ENCODE results near the gene DHX38. TPM values are rescaled to one million over a fixed set of nuclear protein-coding genes. Genes with fewer than 3 reads are reported as not detected.

Gene DHX38
- total RNA-seq, 1 donor from 2014 or later = 31.6 TPM

- no peaks in the 10 kb centered on the region for H3K9me3 Mint-ChIP-seq
- H3K27me3 Mint-ChIP-seq (ENCODE audit: insufficient read depth, low read depth) = peaks cover 2% of the 10 kb centered on the region
- no peaks in the 10 kb centered on the region for H3K4me1 ChIP-seq
- TF ChIP-seq CTCF (IDR thresholded peaks at IDR 0.05) (no peak), EZH2 (IDR thresholded peaks at IDR 0.05) (no peak), EZH2phosphoT487 (IDR thresholded peaks at IDR 0.05) (no peak)
- no peak overlapping the region for H3K4me2 ChIP-seq
- peaks cover 46% of the 10 kb centered on the region for H3K36me3 Mint-ChIP-seq
- no peak overlapping the region for H3K27ac ChIP-seq
- no peaks in the 10 kb centered on the region for H3F3A ChIP-seq (ENCODE audit: low read depth)
- no peak overlapping the region for H3K27ac Mint-ChIP-seq
- no peaks in the 10 kb centered on the region for H3K9me3 ChIP-seq (ENCODE audit: low read depth)
- H3K36me3 ChIP-seq = no peaks in the 10 kb centered on the region
- H3K4me3 ChIP-seq = no peak overlapping the region
- no peak overlapping the region for H3K4me3 Mint-ChIP-seq
- H3K27me3 ChIP-seq = no peaks in the 10 kb centered on the region
- H4K20me1 ChIP-seq (ENCODE audit: low read depth) = no peaks in the 10 kb centered on the region
- no peak overlapping the region for H2AFZ ChIP-seq (replicated peaks)
- peaks cover 11% of the 10 kb centered on the region for H3K4me1 Mint-ChIP-seq
- H3K9ac ChIP-seq = no peak overlapping the region
- DNase-seq (ENCODE audit: low spot score) = no peak
- no peaks in the 10 kb centered on the region for H3K79me2 ChIP-seq (ENCODE audit: low read depth)
These were observed 13.7 kb downstream of the DHX38 start for GRCh38 chr16:72107371-72107770.

- no peak overlapping the region for H2AFZ ChIP-seq (replicated peaks)
- DNase-seq (ENCODE audit: low spot score) = no peak
These were observed 14.9 kb downstream of the DHX38 start for GRCh38 chr16:72108353-72109102.

GRCh38 chr16:72109300-72109699, 15.7 kb downstream of the DHX38 start:
- no peak for DNase-seq (ENCODE audit: low spot score)
- Histone ChIP-seq H3K4me1 (no peaks in the 10 kb centered on the region), H3K4me3 (no peak overlapping the region), H3K27me3 (no peaks in the 10 kb centered on the region), H3K36me3 (no peaks in the 10 kb centered on the region), H2AFZ (replicated peaks) (no peak overlapping the region), H3K9me3 (ENCODE audit: low read depth) (no peaks in the 10 kb centered on the region), H3K27ac (no peak overlapping the region), H3K4me2 (no peak overlapping the region), H3K79me2 (ENCODE audit: low read depth) (no peaks in the 10 kb centered on the region), H3F3A (ENCODE audit: low read depth) (no peaks in the 10 kb centered on the region), H4K20me1 (ENCODE audit: low read depth) (no peaks in the 10 kb centered on the region), H3K9ac (no peak overlapping the region)
- no peak overlapping the region for H3K27ac Mint-ChIP-seq
- no peak for TF ChIP-seq EZH2 (IDR thresholded peaks at IDR 0.05)
- TF ChIP-seq CTCF (IDR thresholded peaks at IDR 0.05) = no peak
- no peak for TF ChIP-seq EZH2phosphoT487 (IDR thresholded peaks at IDR 0.05)
- H3K4me1 Mint-ChIP-seq = peaks cover 11% of the 10 kb centered on the region
- peaks cover 2% of the 10 kb centered on the region for H3K27me3 Mint-ChIP-seq (ENCODE audit: insufficient read depth, low read depth)
- H3K36me3 Mint-ChIP-seq = peaks cover 37% of the 10 kb centered on the region
- H3K9me3 Mint-ChIP-seq = no peaks in the 10 kb centered on the region
- H3K4me3 Mint-ChIP-seq = no peak overlapping the region

More at GRCh38 chr16:72108353-72109102, 14.9 kb downstream of the DHX38 start:
- peaks cover 2% of the 10 kb centered on the region for H3K27me3 Mint-ChIP-seq (ENCODE audit: insufficient read depth, low read depth)
- Histone ChIP-seq H4K20me1 (ENCODE audit: low read depth) (no peaks in the 10 kb centered on the region), H3F3A (ENCODE audit: low read depth) (no peaks in the 10 kb centered on the region), H3K4me2 (no peak overlapping the region), H3K9ac (no peak overlapping the region), H3K79me2 (ENCODE audit: low read depth) (no peaks in the 10 kb centered on the region), H3K4me3 (no peak overlapping the region), H3K9me3 (ENCODE audit: low read depth) (no peaks in the 10 kb centered on the region), H3K4me1 (no peaks in the 10 kb centered on the region), H3K27me3 (no peaks in the 10 kb centered on the region), H3K27ac (no peak overlapping the region), H3K36me3 (no peaks in the 10 kb centered on the region)
- H3K27ac Mint-ChIP-seq = no peak overlapping the region
- TF ChIP-seq EZH2phosphoT487 (IDR thresholded peaks at IDR 0.05) (no peak), CTCF (IDR thresholded peaks at IDR 0.05) (no peak), EZH2 (IDR thresholded peaks at IDR 0.05) (no peak)
- peaks cover 11% of the 10 kb centered on the region for H3K4me1 Mint-ChIP-seq
- H3K4me3 Mint-ChIP-seq = no peak overlapping the region
- H3K9me3 Mint-ChIP-seq = no peaks in the 10 kb centered on the region
- H3K36me3 Mint-ChIP-seq = peaks cover 39% of the 10 kb centered on the region

All from neural progenitor cell (in vitro differentiated cells).